Measurements from ENCODE around the gene PPP1R14D. TPM values are rescaled to one million over a fixed set of nuclear protein-coding genes. Genes with fewer than 3 reads are reported as not detected.
"Not testable (repeated sequence)": the region's sequence is repeated elsewhere in the genome, so short reads cannot be mapped to it uniquely, and the experiment has no call there.

PPP1R14D gene
- polyA plus RNA-seq (ENCODE audit: insufficient read length in 3 of 3), result under 1 TPM; 0.27 to 0.61 (median 0.44) TPM
- long read RNA-seq, donor 1, result 0 reads
- long read RNA-seq, donor 2, result 0 reads
- long read RNA-seq, donor 3, result 0 reads
- long read RNA-seq, donor 4, result 0 reads
- long read RNA-seq, donor 5, result 0 reads
- long read RNA-seq, donor 6, result 0 reads
- long read RNA-seq, donor 7, result 0 reads
- long read RNA-seq, donor 8, result 0 reads
- long read RNA-seq, donor 9, result 0 reads
- long read RNA-seq, donor 10, result 0 reads
- long read RNA-seq, donor 11, result 0 reads
- long read RNA-seq, donor 12, result 0 reads
- long read RNA-seq, donor 13, result 0 reads
- long read RNA-seq, donor 14, result 0 reads
- long read RNA-seq, donor 15, partial matches to known transcripts, result 0 of 1 reads
- long read RNA-seq, donor 15, other reads (novel, unspliced or antisense), result 0 of 1 reads
- long read RNA-seq, donor 16, result 0 reads

- DNase-seq (ENCODE audit: extremely low read depth in 1 of 11, low read depth in 9 of 11, low spot score in 4 of 11), result no peak
Measured at GRCh38 chr15:40828447-40829036, at the start of gene PPP1R14D. PPP1R14D (minus strand) TSS chr15:40828708; CDS start chr15:40828641, 67 bp downstream.

GRCh38 chr15:40877694-40878093 is 49.2 kb upstream of the PPP1R14D start:
- DNase-seq (ENCODE audit: extremely low read depth in 1 of 11, low read depth in 9 of 11, low spot score in 4 of 11), result no peak

- DNase-seq (ENCODE audit: extremely low read depth in 1 of 11, low read depth in 9 of 11, low spot score in 4 of 11), result no peak
Measured at GRCh38 chr15:40875991-40876730, 47.7 kb upstream of the PPP1R14D start.

GRCh38 chr15:40873694-40874561 is 45.4 kb upstream of the PPP1R14D start, which contains the start of gene RHOV:
RHOV (minus strand) TSS chr15:40874234; CDS start chr15:40874139, 95 bp downstream.
- DNase-seq (ENCODE audit: extremely low read depth in 1 of 11, low read depth in 9 of 11, low spot score in 4 of 11), result peak in 3 of 11 donors; percentile 51 to 63 (median 51)

GRCh38 chr15:40872791-40873693 is 44.5 kb upstream of the PPP1R14D start:
- DNase-seq (ENCODE audit: extremely low read depth in 1 of 11, low read depth in 9 of 11, low spot score in 4 of 11), result no peak

GRCh38 chr15:40871749-40872617 is 43.5 kb upstream of the PPP1R14D start:
- peak in 1 of 11 donors; percentile 60 for DNase-seq (ENCODE audit: extremely low read depth in 1 of 11, low read depth in 9 of 11, low spot score in 4 of 11)

GRCh38 chr15:40870716-40871115 is 42.2 kb upstream of the PPP1R14D start:
- DNase-seq (ENCODE audit: extremely low read depth in 1 of 11, low read depth in 9 of 11, low spot score in 4 of 11), result no peak

- DNase-seq (ENCODE audit: extremely low read depth in 1 of 11, low read depth in 9 of 11, low spot score in 4 of 11), result no peak
Measured at GRCh38 chr15:40869686-40870085, 41.2 kb upstream of the PPP1R14D start.

GRCh38 chr15:40867199-40867598 is 38.7 kb upstream of the PPP1R14D start:
- no peak for DNase-seq (ENCODE audit: extremely low read depth in 1 of 11, low read depth in 9 of 11, low spot score in 4 of 11)

GRCh38 chr15:40863660-40864270 is 35.3 kb upstream of the PPP1R14D start:
- no peak for DNase-seq (ENCODE audit: extremely low read depth in 1 of 11, low read depth in 9 of 11, low spot score in 4 of 11)

- not testable (repeated sequence) for DNase-seq (ENCODE audit: extremely low read depth in 1 of 11, low read depth in 9 of 11, low spot score in 4 of 11)
Measured at GRCh38 chr15:40861147-40861546, 32.6 kb upstream of the PPP1R14D start.

GRCh38 chr15:40859206-40859851 is 30.8 kb upstream of the PPP1R14D start:
- peak in 4 of 11 donors; percentile 61 to 70 (median 67) for DNase-seq (ENCODE audit: extremely low read depth in 1 of 11, low read depth in 9 of 11, low spot score in 4 of 11)

GRCh38 chr15:40858706-40859105 is 30.2 kb upstream of the PPP1R14D start:
- DNase-seq (ENCODE audit: extremely low read depth in 1 of 11, low read depth in 9 of 11, low spot score in 4 of 11), result no peak

GRCh38 chr15:40857601-40858341 is 29.3 kb upstream of the PPP1R14D start:
- DNase-seq (ENCODE audit: extremely low read depth in 1 of 11, low read depth in 9 of 11, low spot score in 4 of 11), result peak in 7 of 11 donors; percentile 64 to 77 (median 74)

- DNase-seq (ENCODE audit: extremely low read depth in 1 of 11, low read depth in 9 of 11, low spot score in 4 of 11), result no peak
Measured at GRCh38 chr15:40856746-40857145, 28.2 kb upstream of the PPP1R14D start.
